Measurements from ENCODE around the gene PVALB. TPM values are rescaled to one million over a fixed set of nuclear protein-coding genes. Genes with fewer than 3 reads are reported as not detected.

PVALB gene
- total and polyA plus RNA-seq, 12 donors: 0.65 to 3.3 (median 1.3) TPM; not detected in 8

GRCh38 chr22:36831206-36831605, 14.4 kb upstream of the PVALB start:
- no peak overlapping the region for H3K4me3 ChIP-seq
- no peaks in the 10 kb centered on the region for H3K27me3 ChIP-seq
- H3K9me3 ChIP-seq (replicated peaks in 1 of 3): no peaks in the 10 kb centered on the region
- DNase-seq: no peak
- H3K36me3 ChIP-seq (replicated peaks in 1 of 2): no peaks in the 10 kb centered on the region
- H3K4me1 ChIP-seq (replicated peaks in 1 of 2): no peaks in the 10 kb centered on the region
- H3K27ac ChIP-seq: no peak overlapping the region
- intact Hi-C loops (cut with DNase I): no loop called here
- TF ChIP-seq POLR2A (IDR thresholded peaks at IDR 0.05) (no peak), CTCF (IDR thresholded peaks at IDR 0.05) (no peak)

- Histone ChIP-seq H3K27me3 (no peaks in the 10 kb centered on the region), H3K9me3 (replicated peaks in 1 of 3) (no peaks in the 10 kb centered on the region), H3K4me1 (replicated peaks in 1 of 2) (no peaks in the 10 kb centered on the region), H3K4me3 (no peak overlapping the region), H3K36me3 (replicated peaks in 1 of 2) (no peaks in the 10 kb centered on the region), H3K27ac (no peak overlapping the region)
- no peak for DNase-seq
- intact Hi-C loops (cut with DNase I): no loop called here
- WGBS, 4 donors: 78 to 90% (median 88%) methylated on average over 2 of the region's 2 CpGs
- TF ChIP-seq POLR2A (IDR thresholded peaks at IDR 0.05) (no peak), CTCF (IDR thresholded peaks at IDR 0.05) (no peak)
Measured at GRCh38 chr22:36830601-36831000, 13.8 kb upstream of the PVALB start.

- H3K4me1 ChIP-seq (replicated peaks in 1 of 2): no peaks in the 10 kb centered on the region
- H3K4me3 ChIP-seq: no peak overlapping the region
- no peaks in the 10 kb centered on the region for H3K9me3 ChIP-seq (replicated peaks in 1 of 3)
- intact Hi-C loops (cut with DNase I): no loop called here
- no peaks in the 10 kb centered on the region for H3K27me3 ChIP-seq
- no peak for DNase-seq
- no peaks in the 10 kb centered on the region for H3K36me3 ChIP-seq (replicated peaks in 1 of 2)
- 61 to 78% (median 65%) methylated on average over 5 of the region's 5 CpGs for WGBS, 4 donors
- no peak for TF ChIP-seq CTCF (IDR thresholded peaks at IDR 0.05)
- TF ChIP-seq POLR2A (IDR thresholded peaks at IDR 0.05): no peak
- H3K27ac ChIP-seq: no peak overlapping the region
Measured at GRCh38 chr22:36829370-36830002, 12.7 kb upstream of the PVALB start.

GRCh38 chr22:36828815-36829214, 12.0 kb upstream of the PVALB start:
- TF ChIP-seq POLR2A (IDR thresholded peaks at IDR 0.05) (no peak), CTCF (IDR thresholded peaks at IDR 0.05) (no peak)
- Histone ChIP-seq H3K27ac (no peak overlapping the region), H3K4me3 (no peak overlapping the region), H3K4me1 (replicated peaks in 1 of 2) (no peaks in the 10 kb centered on the region), H3K9me3 (replicated peaks in 1 of 3) (no peaks in the 10 kb centered on the region), H3K27me3 (no peaks in the 10 kb centered on the region), H3K36me3 (replicated peaks in 1 of 2) (no peaks in the 10 kb centered on the region)
- intact Hi-C loops (cut with DNase I): no loop called here
- 59 to 73% (median 67%) methylated on average over 3 of the region's 3 CpGs for WGBS, 4 donors
- DNase-seq: no peak

All from adrenal gland (tissue), 12 donors.